HEK293T (cell line): Measurements from ENCODE around the gene PCNA.

ENCODE experiments used
- ARNT ChIP-seq: fragments of 450-650 bp; IDR thresholded peaks from 2 replicates; pipeline ENCODE4 v1.6.1; 2017; ENCODE audit warnings: mild to moderate bottlenecking
- BHLHE40 ChIP-seq: fragments of 450-650 bp; IDR thresholded peaks from 2 replicates; pipeline ENCODE4 v1.6.1; 2016; ENCODE audit warnings: mild to moderate bottlenecking, moderate library complexity, borderline replicate concordance
- CTBP1 ChIP-seq: fragments of 450-650 bp; IDR thresholded peaks from 2 replicates; pipeline ENCODE4 v1.6.1; 2016; ENCODE audit warnings: borderline replicate concordance
- ELF4 ChIP-seq: fragments of 450-650 bp; IDR thresholded peaks from 2 replicates; pipeline ENCODE4 v1.6.1; 2017; ENCODE audit warnings: antibody characterized with exemption
- FOXK2 ChIP-seq: fragments of 450-650 bp; IDR thresholded peaks from 2 replicates; pipeline ENCODE4 v1.6.1; 2016; ENCODE audit warnings: mild to moderate bottlenecking
- FOXM1 ChIP-seq: fragments of 450-650 bp; IDR thresholded peaks from 2 replicates; pipeline ENCODE4 v1.6.1; 2017; ENCODE audit warnings: mild to moderate bottlenecking, borderline replicate concordance
- L3MBTL2 ChIP-seq: fragments of 450-650 bp; conservative IDR thresholded peaks from 2 replicates; pipeline ENCODE4 v1.6.1; 2016; ENCODE audit warnings: mild to moderate bottlenecking
- SP1 ChIP-seq: fragments of 450-650 bp; IDR thresholded peaks from 2 replicates; pipeline ENCODE4 v1.6.1; 2017
- SUZ12 ChIP-seq: fragments of 450-650 bp; IDR thresholded peaks from 2 replicates; pipeline ENCODE4 v1.6.1; 2016; ENCODE audit warnings: mild to moderate bottlenecking
- TARDBP ChIP-seq: fragments of 450-650 bp; IDR thresholded peaks from 2 replicates; pipeline ENCODE4 v1.6.1; 2016
- ZNF384 ChIP-seq: fragments of 450-650 bp; IDR thresholded peaks from 2 replicates; pipeline ENCODE4 v1.6.1; 2016
- TF ChIP-seq, protein P1 (sequence below): fragments of 450-650 bp; IDR thresholded peaks from 2 replicates; pipeline ENCODE4 v1.6.1; 2016

DNA sequence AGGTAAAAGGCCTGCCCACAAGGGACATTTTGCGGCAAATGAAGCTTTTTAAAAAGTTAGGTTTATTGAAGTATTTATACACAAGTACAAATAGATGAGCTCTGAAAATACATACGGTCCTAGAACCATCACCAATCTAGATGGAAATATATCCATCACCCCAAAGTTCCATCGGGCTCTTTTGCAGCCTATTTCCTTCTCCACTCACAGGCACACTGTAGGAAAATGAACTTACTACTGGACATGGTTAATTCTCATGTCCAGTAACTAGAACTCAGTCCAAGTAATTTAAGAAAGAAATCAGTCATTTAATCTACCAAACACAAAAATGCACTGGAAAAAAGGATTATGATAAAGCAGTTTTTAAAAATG lies 6.2 kb downstream of the PCNA start:
- TF ChIP-seq FOXK2 (no peak), TARDBP (no peak), SUZ12 (no peak), SP1 (no peak), BHLHE40 (no peak), FOXM1 (no peak), L3MBTL2 (no peak), ELF4 (no peak), ARNT (no peak), CTBP1 (no peak), ZNF384 (no peak)
- TF ChIP-seq, protein P1, sequence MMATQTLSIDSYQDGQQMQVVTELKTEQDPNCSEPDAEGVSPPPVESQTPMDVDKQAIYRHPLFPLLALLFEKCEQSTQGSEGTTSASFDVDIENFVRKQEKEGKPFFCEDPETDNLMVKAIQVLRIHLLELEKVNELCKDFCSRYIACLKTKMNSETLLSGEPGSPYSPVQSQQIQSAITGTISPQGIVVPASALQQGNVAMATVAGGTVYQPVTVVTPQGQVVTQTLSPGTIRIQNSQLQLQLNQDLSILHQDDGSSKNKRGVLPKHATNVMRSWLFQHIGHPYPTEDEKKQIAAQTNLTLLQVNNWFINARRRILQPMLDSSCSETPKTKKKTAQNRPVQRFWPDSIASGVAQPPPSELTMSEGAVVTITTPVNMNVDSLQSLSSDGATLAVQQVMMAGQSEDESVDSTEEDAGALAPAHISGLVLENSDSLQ = no peak
